GM12865 (cell line): ENCODE data around the gene SLX9.

Source experiments
- DNase-seq: peaks from one replicate; pipeline ENCODE4 v3.0.0; 2010; ENCODE audit warnings: low read depth
- H3K4me3 ChIP-seq: 2 replicates; pipeline ENCODE4 v1.5.1; 2011; ENCODE audit warnings: mild to moderate bottlenecking, low read depth, low read length, control low read depth
- TF ChIP-seq, protein P1 (sequence below): IDR thresholded peaks from 2 replicates; pipeline ENCODE4 v1.5.1; 2011; ENCODE audit warnings: low read length, control low read depth, low read depth, inconsistent platforms; ENCODE audit not compliant: insufficient read depth; ENCODE audit errors: missing control alignments

The SLX9 gene

GRCh38 chr21:44907966-44908895 is 31.6 kb upstream of the SLX9 start:
- DNase-seq: no peak
- no peak overlapping the region for H3K4me3 ChIP-seq
- TF ChIP-seq, protein P1, sequence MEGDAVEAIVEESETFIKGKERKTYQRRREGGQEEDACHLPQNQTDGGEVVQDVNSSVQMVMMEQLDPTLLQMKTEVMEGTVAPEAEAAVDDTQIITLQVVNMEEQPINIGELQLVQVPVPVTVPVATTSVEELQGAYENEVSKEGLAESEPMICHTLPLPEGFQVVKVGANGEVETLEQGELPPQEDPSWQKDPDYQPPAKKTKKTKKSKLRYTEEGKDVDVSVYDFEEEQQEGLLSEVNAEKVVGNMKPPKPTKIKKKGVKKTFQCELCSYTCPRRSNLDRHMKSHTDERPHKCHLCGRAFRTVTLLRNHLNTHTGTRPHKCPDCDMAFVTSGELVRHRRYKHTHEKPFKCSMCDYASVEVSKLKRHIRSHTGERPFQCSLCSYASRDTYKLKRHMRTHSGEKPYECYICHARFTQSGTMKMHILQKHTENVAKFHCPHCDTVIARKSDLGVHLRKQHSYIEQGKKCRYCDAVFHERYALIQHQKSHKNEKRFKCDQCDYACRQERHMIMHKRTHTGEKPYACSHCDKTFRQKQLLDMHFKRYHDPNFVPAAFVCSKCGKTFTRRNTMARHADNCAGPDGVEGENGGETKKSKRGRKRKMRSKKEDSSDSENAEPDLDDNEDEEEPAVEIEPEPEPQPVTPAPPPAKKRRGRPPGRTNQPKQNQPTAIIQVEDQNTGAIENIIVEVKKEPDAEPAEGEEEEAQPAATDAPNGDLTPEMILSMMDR: no peak

DNA sequence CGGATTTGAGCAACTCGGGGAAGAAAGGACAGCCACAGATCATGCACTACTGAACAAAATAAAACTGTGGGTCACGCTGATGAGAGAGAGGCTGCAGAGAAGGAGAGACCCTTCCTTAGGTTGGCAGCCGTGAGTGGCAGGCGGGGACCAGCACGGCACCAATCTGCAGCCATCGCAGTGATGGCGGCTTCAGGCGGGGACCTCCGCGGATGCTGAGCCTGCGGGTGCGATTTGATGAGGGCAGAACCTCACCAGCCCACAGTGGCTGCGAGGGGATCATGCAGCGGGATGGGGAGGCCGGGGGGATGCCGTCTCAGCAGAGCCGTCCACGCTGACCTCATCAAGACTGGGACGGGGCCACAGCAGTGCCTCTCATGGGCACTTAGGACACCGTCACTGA is 30.9 kb upstream of the SLX9 start:
- H3K4me3 ChIP-seq: no peak overlapping the region
- DNase-seq: no peak

DNA sequence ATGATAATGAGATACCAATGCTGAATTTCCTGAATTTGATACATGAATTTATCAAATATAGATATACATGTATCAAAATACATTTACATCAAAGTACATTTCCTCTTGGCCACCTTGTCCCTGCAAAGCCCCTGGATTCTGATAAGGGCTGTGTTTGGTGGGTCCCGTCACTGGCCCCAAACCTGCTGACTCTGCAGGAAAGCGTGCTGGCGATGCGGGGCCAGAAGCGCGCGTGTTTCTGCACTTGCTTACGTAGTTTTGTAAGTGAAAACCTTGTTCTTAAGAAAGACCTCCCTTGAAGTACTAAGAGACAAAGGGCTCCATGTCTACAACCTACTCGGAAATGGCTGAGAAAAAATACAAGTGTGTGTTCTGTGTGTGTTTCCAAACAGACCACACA is 30.1 kb upstream of the SLX9 start:
- H3K4me3 ChIP-seq: no peak overlapping the region
- TF ChIP-seq, protein P1: no peak
- DNase-seq: no peak

More for the DNA sequence above, 30.9 kb upstream of the SLX9 start:
- TF ChIP-seq, protein P1: no peak

DNA sequence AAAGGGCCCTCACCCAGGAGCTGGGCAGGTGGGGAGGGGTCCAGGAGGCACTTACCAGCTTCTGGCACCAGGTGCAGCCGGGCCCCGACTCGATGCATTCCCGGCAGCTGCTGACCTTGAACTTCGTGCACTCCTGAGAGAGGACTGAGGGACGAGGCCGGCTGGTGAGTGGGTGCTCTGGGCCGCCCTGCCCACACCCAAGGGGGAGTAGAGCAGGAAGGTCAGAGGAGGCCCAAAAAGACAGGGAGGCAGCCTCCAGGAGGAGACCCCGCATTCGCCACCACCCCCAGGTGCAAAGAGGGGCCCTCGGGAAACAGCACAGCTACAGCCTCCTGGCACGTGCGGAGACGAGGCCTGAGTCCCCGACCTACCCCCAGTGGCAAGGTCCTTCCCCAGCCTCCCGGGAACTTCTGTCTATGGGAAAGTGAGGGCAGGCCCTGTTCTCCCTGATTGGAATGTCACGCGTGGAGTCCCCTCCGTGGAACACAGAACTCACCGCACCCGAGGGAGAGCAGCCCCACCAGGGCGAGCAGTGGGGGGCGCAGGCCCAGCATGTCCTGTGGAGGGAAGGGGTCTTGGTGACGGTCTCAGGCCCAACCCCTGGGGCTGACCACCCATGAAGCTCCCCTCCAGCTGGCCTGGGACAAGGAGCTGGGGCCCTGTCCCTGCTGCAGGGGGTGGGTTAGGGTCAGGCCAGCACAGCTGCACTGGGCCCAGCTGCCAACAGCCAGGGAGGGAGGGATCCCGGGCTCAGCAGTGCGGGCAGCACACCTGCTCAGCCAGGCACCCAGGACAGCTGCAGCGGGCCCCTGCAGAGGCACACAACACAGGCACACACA is 29.4 kb upstream of the SLX9 start:
- TF ChIP-seq, protein P1: no peak
- H3K4me3 ChIP-seq: no peak overlapping the region
- DNase-seq: no peak

DNA sequence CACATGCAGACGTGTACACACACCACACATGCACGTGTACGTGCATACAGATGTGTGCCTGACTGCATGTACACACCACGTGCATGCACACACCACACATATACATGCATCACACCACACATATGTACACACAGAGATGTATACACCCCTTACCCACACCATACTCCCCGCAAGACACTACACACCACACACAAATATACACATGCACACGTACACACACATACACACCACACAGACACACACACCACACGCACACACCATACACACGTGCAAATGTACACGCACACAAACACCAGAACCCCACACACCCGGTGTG is 28.8 kb upstream of the SLX9 start:
- no peak for DNase-seq
- TF ChIP-seq, protein P1: no peak
- no peak overlapping the region for H3K4me3 ChIP-seq

GRCh38 chr21:44911384-44912157 is 28.3 kb upstream of the SLX9 start:
- DNase-seq: no peak
- H3K4me3 ChIP-seq: no peak overlapping the region
- TF ChIP-seq, protein P1: peak; percentile 49
